Stimulated activated CD4-positive, alpha-beta T cell treated with anti-CD3 and anti-CD28 coated beads, TNF-alpha, amount 100 ng/mL, for 48 hours (primary cell): ENCODE data around the gene WDR20.
A peak's percentile ranks its signal among the peaks of the same experiment; 100 is the strongest.

Experiments used
- DNase-seq, 3 donors: peaks; one replicate each; pipeline ENCODE4 v3.0.0-alpha.2; 2020; ENCODE audit warnings: low read depth in 3 of 3

WDR20 gene

DNA sequence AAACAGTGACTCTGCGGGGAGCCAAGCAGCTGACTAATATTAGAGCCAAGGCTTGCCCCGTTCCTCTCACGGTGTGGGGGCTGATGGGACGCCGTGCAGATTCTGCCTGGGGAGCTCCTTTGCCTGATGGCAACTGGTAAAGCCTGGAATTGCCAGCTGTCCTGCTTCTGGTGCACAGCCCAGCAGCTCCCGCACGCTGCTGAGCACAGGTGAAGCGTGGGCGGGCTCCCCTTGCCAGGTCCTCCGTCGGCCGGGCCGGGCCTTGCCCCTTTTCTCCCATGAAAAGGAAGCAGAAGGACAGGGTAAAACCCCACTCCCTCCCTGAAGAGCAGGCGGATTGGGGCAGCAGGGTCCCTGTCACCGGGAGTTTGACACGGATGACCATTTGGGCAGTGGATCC lies 79.0 kb downstream of the WDR20 start:
- DNase-seq: no peak

DNA sequence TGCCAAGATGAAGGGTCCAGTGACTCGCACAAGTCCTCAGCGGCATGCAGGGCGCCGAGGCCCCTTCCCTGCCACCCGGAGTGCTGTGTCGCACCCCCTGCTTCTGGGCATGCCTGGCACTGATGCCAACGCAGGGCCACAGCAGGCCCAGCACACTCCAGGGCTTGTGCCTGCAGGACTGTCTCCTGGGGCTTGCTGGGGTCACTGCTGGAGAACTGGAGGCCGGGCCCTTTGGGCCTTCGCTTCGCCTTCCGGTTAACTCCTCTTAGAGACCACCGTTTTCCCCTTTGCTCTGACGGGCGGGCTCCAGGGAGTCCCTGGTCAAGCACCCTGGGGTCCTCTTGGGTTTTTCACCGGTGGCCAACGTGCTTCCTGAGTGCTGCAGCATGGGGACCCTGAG lies 79.6 kb downstream of the WDR20 start:
- no peak for DNase-seq

- DNase-seq: no peak
These were observed 80.3 kb downstream of the WDR20 start for GRCh38 chr14:102220031-102220430.

- no peak for DNase-seq
These were observed 81.3 kb downstream of the WDR20 start for GRCh38 chr14:102221026-102221425.

DNA sequence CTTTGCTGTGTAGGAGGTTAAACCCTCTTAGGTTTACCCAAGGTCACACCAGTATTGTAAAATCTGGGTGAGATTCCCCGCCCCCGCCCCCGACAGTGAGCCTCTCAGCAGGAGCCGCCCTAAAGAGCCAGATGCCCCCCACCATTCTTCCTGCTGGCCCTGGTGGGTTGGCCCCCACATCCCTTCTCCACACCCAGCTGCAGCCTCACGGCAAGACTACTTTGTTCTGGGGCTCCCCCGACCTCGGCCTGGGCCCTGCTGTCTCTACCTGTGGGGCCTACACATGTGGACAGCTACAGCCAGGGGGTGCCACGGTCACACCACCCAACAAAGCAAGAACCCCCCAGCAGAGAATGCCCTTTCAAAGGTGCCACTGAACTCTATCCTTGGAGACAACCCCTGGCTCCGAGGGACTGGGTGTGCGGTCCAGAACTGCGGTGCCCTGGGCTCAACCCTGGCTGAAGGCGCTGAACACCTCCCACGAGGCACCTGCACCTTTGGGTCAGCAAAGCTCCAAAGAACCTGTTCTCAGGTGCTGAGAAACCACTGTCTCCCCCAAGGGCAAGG lies 82.4 kb downstream of the WDR20 start:
- no peak for DNase-seq

GRCh38 chr14:102222751-102223150 lies 83.1 kb downstream of the WDR20 start:
- no peak for DNase-seq

GRCh38 chr14:102223682-102224081 lies 84.0 kb downstream of the WDR20 start:
- DNase-seq: no peak

DNA sequence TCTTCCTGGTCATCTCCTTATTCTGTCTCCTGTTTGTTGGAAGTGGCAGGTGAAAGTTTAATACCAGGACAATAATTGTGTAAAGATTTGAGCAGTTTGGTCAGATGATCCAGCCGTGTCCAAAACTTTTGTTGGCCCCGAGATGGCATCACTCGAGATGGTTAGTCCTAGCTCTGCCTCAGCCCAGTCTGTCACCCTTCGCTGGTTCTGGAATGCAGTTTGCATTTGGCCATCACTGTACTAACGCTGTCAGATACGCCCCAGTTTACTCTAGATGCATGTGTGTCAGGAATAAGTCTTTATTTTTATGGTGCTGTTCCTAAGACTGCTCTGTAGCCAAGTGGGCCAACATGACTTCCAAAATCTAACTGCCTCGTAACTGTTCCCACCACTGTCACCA lies 85.7 kb downstream of the WDR20 start:
- DNase-seq: no peak

DNA sequence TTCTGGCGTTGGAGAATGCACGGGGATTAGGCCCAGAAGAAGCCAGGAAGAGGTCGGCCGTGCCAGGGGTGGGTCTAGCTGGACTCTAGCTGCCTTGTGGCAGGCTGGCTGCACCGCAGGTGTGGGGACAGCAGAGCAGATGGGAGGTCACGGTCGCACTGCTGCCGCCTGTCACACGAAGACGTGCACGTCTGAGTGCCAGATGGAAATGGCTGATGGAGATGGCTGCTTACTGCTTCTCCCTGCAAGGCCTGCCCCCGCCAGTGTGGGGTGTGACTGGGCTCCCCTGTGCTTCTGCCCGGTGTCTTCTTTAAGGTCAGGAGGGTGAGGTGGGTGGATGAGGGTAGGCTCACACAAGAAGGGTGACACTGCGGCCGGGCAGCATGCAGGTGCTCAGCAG lies 86.2 kb downstream of the WDR20 start:
- no peak for DNase-seq

DNA sequence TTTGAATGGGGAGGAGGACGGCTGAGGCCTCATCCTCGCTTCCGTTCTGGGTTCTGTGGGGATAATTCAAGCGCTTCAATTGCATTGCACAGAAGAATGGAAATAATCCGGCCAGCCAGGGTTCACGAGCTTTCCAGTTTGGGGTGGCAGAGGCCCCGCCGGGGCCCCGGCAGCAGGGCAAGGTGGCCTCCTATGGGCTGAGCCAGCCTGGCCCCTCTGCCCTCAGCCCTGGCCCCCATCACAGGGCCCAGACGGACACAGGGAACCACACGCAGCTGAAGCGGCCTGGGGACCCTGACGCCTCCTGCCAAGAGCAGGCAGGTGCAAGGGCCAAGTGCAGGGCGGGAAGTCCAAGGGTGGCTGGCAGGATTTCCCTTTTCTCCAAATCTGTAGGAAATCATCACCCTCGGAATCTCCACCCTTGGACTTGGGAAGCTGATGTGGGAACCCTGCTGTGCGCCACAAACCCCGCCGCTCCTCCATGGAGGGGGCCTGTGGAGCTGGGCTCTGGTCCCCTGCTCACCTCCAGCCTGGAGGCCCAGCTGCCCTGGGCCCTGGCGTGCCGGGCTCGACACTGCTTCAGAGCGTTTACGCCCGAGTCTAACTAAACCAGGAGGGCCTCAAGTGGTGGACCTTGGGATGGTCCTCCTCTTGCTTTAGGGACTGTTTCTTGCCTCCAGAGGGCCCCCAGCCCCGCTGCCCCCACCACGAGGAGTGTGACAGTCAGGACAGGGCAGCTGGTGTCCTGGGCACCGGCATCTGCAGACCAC lies 86.8 kb downstream of the WDR20 start:
- DNase-seq: no peak

GRCh38 chr14:102227184-102227964 lies 87.7 kb downstream of the WDR20 start:
- no peak for DNase-seq

GRCh38 chr14:102229071-102229738 lies 89.5 kb downstream of the WDR20 start:
- no peak for DNase-seq

DNA sequence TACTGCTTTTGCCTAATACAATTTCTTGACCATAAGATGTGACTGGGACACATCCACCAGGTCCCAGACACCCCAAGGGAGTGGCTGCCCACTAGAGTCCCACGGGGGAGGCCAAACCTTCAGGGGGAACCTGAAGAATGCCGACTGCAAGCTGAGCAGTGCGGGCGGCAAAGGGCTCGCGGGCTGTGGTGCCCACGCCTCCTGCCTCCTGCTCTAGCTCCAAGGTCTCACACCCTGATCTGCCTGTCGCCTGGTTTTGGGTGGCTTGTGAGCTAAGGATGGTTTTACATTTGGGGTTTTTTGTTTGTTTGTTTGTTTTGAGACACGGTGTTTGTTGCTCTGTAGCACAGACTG lies 90.0 kb downstream of the WDR20 start:
- DNase-seq: no peak

DNA sequence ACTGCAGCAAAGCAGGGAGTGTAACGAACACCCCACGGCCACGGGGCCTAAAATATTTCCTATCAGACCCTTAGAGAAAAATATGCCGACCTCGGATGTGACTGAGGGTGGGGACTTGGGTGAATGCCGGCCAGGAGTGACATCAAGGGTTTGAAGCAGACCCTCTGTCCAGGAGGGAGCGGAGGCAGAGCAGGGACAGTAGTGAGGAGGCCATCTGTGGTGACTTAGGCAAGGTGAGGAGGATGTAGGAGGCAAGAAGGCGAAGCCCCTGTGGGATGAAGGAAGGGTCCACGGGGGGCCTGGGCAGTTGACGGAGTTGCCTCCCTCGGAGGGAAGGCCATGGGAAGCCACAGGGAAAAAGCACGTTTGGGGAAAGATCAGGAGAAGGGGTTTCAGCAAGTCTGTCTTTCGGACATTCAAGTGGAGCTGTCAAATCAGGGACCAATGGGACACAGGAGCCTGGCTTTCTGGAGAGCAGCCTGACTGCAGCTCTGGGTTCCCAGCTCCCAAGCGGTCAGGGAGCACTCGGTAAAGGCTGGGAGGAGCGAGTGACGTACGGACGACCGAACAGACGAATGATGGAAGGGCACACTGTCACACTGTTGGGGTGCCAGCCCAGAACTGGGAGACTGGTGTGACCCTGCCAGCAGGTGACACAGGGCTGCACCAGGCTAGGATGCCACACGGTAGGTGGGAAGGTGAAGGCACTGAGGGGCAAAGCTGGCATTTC lies 90.9 kb downstream of the WDR20 start:
- DNase-seq: no peak

DNA sequence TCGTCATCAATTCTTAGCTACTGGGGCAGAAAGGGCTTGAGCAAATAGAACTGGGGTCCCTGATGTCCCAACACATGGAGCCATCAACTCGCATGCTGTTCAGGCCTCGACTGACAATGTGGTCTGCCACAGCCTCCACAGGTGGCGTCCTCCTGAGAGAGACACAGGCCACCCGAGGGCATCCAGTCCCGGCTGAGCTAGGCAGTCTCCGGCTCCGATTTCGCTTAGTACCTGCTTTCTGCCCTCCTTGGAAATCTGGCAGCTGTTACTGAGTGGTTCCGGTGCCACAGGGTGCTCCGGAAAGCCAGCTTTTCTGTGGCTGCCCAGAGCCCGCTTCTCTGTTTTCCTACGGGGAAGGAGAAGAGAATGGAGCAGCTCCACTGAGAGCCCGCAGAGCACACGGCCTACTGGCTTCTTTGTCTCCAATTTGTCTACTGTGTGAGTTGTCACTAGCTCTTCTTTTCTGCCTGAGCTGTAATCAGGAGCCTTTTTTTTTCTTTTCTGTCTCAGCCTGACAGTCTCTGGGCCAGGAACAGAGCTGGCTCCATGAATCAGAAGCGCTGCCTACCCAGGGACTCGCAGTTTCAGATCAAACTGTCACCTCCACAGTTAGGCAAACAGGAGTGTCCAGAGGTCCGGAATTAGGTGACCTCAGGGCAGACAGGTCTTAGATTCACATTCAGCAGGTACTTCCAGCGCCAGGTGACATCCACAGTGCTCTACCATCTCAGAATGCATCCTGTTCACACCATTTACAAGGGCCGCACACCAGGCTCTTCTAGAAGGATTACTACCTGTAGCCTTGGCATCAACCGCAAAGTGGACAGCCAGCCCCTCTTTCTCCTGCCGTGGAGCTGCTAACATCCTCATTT lies 92.0 kb downstream of the WDR20 start:
- DNase-seq: no peak

- DNase-seq: no peak
These were observed 92.6 kb downstream of the WDR20 start for GRCh38 chr14:102232348-102232625.

GRCh38 chr14:102233081-102233480 lies 93.4 kb downstream of the WDR20 start:
- DNase-seq: no peak

DNA sequence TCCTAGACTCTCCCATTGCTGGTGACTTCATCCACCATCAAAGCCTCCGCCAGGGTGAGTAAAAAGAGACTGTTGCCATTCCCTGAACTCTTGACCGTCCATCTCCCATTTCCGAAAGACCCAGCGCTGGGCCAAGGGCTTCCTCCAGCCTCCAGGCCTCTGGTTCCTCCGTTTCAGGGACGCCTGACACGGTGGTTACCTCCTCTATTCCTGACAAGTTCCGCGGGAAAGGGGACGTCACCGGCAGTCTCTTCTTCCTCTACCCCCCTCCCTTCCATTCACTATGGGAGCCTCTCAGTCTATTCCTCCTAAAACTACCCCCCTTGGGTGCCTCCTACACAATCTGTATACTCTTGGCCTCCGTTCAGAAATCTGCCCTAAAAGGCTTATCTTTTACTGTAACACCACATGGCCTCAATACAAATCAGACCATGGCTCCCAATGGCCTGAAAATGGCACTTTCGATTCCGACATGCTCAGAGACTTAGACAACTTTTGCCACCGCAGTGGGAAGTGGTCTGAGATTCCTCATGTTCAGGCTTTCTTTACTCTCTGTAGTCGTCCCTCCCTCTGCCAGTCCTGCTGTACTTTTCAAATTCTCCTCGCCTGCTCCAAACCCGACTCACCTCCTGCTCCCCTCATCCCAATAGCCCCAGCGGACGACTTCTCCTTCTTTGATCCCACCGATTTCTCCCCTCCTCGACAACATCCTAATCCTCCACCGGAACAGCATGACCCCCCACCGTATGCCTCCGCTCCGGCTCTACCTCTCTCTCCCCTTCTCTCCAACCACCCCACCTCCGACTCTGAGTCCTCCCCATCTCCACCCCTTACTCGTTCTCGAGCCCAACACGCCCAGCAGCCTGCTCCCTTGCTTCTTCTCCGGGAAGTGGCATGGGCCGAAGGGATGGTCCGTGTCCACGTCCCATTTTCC lies 94.9 kb downstream of the WDR20 start:
- DNase-seq: no peak

DNA sequence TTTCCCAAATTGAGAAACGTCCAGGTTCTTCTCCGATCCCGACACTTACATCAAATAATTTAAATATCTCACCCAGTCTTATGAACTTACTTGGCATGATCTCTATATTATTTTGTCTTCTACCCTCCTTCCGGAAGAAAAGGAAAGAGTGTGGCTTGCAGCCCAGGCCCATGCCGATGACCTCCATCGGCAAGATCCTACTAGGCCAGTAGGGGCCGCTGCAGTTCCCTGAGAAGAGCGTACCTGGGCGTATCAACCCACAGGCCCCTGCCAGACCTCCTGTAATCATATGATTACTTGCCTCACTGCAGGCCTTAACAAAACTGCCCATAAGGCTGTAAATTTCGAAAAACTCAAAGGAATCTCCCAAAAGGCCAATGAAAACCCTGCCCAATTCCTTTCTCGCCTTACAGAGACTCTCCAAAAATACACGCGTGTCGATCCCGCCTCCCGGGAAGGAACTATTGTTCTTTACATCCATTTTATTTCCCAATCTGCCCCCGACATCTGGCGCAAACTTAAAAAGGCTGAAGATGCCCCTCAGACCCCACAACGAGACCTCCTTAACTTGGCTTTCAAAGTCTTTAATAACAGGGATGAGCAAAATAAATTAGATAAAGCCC lies 95.7 kb downstream of the WDR20 start:
- DNase-seq: peak; percentile 65 to 80 (median 66)

- DNase-seq: no peak
These were observed 96.3 kb downstream of the WDR20 start for GRCh38 chr14:102236026-102236425.
